BE2C (cell line): ENCODE measurements around the gene DNAJC17.

ENCODE experiments used
- DNase-seq: peaks from one replicate; pipeline ENCODE4 v3.0.0-alpha.2; 2020
- H3K27me3 ChIP-seq: fragments of 250-450 bp; sonication (Bioruptor Pico); 2 replicates; pipeline ENCODE4 v1.5.1; 2020; ENCODE audit warnings: mild to moderate bottlenecking
- H3K36me3 ChIP-seq: fragments of 250-450 bp; sonication (Bioruptor Pico); 2 replicates; pipeline ENCODE4 v1.5.1; 2020; ENCODE audit warnings: mild to moderate bottlenecking
- H3K4me1 ChIP-seq: fragments of 250-450 bp; sonication (Bioruptor Pico); 2 replicates; pipeline ENCODE4 v1.5.1; 2020
- H3K4me3 ChIP-seq: 2 replicates; pipeline ENCODE4 v1.5.1; 2011; ENCODE audit warnings: low read depth, low read length
- H3K9me3 ChIP-seq: fragments of 250-450 bp; sonication (Bioruptor Pico); 2 replicates; pipeline ENCODE4 v1.5.1; 2020
- TF ChIP-seq, protein P1 (sequence below): IDR thresholded peaks from 2 replicates; pipeline ENCODE4 v1.5.1; 2012; ENCODE audit warnings: mild to moderate bottlenecking, low read depth, low read length

The DNAJC17 gene

DNA sequence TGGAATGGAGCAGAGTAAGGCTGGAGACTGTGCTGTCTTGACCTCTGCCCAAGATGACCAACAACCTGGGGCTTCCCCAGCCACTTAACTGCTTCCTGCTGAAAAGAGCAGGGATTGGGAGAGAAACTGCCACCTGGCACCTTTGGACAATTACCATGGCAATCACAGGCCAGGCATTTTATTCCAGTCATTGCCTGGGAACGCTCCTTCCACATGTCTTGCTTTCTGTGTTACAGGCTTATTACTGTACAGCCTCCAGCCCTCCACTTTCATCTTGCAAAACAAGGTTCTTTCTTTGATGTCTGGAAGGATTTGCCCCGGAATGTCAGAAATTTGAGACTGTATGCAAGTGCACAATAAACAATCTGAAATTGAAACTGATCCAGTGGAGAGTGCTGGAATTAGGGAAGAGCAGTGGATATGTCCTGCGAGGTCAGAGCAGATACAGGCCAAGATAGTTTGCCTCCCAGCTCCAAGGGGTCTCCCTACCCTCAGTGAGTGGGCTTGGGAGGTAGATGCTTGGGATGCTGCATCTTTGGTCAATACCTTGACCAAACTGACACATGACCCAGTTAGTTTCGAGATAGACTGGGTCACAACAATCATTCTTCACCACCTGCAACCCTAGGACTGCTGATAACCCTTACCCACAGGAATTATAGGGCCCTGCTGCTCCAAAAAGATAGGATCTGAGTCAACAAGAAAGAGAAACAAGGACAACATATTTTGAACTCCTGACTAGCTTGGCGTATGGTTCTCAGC lies 18.6 kb upstream of the DNAJC17 start:
- Histone ChIP-seq H3K4me1 (no peaks in the 10 kb centered on the region), H3K36me3 (no peaks in the 10 kb centered on the region), H3K27me3 (no peaks in the 10 kb centered on the region), H3K9me3 (no peaks in the 10 kb centered on the region), H3K4me3 (no peak overlapping the region)
- TF ChIP-seq, protein P1, sequence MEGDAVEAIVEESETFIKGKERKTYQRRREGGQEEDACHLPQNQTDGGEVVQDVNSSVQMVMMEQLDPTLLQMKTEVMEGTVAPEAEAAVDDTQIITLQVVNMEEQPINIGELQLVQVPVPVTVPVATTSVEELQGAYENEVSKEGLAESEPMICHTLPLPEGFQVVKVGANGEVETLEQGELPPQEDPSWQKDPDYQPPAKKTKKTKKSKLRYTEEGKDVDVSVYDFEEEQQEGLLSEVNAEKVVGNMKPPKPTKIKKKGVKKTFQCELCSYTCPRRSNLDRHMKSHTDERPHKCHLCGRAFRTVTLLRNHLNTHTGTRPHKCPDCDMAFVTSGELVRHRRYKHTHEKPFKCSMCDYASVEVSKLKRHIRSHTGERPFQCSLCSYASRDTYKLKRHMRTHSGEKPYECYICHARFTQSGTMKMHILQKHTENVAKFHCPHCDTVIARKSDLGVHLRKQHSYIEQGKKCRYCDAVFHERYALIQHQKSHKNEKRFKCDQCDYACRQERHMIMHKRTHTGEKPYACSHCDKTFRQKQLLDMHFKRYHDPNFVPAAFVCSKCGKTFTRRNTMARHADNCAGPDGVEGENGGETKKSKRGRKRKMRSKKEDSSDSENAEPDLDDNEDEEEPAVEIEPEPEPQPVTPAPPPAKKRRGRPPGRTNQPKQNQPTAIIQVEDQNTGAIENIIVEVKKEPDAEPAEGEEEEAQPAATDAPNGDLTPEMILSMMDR, result no peak
- DNase-seq, result no peak

DNA sequence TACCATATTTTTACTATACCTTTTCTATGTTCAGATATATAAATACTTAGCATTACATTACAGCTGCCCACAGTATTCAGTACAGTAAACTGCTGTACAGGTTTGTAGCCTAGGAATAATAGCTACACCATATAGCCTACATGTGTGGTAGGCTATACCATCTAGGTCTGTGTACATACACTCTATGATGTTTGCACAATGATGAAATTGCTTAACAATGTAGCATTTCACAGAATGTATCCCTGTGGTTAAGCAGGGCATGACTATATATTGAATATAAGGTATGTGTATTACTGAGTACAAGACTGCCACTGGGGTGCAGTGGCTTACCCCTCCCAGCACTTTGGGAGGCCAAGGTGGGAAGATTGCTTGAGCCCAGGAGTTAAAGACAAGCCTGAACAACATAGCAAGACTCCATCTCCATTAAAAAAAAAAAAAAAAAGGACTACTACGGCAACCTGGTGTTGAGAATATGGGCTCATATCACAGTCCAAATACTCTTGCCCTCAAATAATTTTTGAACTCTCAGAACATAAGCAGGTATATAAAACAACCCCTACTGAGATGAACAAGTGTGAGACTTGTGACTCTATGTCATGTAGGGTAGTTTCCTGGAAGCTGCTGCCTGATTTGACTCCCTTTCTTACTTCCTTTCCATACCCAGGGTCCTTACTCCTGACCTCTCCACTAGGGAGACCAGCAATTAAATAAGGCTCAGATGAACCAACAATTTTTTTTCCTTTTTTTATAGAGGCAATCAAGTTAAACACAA lies 16.5 kb upstream of the DNAJC17 start:
- DNase-seq, result no peak

DNA sequence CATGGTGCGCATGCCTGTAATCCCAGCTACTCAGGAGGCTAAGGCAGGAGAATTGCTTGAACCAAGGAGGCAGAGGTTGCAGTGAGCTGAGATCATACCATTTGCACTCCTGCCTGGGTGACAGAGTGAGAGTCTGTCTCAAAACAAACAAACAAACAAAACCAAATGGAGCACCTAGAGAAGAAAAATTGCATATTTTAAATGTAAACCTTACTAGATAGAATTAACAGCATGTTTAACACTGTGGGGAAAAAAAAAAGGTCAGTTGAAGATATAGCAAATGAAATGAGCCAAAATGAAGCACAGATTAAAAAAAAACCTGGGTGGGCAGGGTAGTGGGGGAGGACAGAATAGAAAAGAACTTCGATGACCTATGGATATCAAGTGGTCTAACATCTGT lies 13.9 kb upstream of the DNAJC17 start:
- TF ChIP-seq, protein P1, result no peak
- H3K9me3 ChIP-seq, result no peaks in the 10 kb centered on the region
- no peak for DNase-seq
- H3K4me3 ChIP-seq, result no peak overlapping the region
- H3K4me1 ChIP-seq, result no peaks in the 10 kb centered on the region
- H3K27me3 ChIP-seq, result no peaks in the 10 kb centered on the region
- no peaks in the 10 kb centered on the region for H3K36me3 ChIP-seq

More for the DNA sequence above, 16.5 kb upstream of the DNAJC17 start:
- no peaks in the 10 kb centered on the region for H3K4me1 ChIP-seq
- no peaks in the 10 kb centered on the region for H3K9me3 ChIP-seq
- H3K27me3 ChIP-seq, result no peaks in the 10 kb centered on the region
- H3K4me3 ChIP-seq, result no peak overlapping the region
- no peaks in the 10 kb centered on the region for H3K36me3 ChIP-seq
- TF ChIP-seq, protein P1, result no peak

DNA sequence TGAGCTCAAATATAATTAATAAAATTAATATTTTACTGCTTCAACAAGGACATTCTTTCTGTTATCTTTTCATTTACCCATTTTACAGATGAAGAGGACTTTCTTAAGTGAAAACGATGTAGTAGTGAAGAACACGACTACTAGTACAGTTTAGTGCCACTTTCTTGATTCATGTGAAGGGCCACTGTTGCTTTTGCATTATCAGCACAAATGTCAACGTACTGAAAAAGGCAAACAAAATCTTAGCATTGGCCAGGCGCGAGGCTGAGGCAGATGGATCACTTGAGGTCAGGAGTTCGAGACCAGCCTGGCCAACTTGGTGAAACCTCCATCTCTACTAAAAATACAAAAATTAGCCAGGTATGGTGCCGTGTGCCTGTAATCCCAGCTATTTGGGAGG lies 11.8 kb upstream of the DNAJC17 start:
- Histone ChIP-seq H3K4me1 (0 out of 2 replicates have a peak, but pooled peaks cover 5% of the 10 kb centered on the region), H3K36me3 (no peaks in the 10 kb centered on the region), H3K4me3 (no peak overlapping the region), H3K27me3 (no peaks in the 10 kb centered on the region), H3K9me3 (no peaks in the 10 kb centered on the region)
- DNase-seq, result no peak
- TF ChIP-seq, protein P1, result no peak

DNA sequence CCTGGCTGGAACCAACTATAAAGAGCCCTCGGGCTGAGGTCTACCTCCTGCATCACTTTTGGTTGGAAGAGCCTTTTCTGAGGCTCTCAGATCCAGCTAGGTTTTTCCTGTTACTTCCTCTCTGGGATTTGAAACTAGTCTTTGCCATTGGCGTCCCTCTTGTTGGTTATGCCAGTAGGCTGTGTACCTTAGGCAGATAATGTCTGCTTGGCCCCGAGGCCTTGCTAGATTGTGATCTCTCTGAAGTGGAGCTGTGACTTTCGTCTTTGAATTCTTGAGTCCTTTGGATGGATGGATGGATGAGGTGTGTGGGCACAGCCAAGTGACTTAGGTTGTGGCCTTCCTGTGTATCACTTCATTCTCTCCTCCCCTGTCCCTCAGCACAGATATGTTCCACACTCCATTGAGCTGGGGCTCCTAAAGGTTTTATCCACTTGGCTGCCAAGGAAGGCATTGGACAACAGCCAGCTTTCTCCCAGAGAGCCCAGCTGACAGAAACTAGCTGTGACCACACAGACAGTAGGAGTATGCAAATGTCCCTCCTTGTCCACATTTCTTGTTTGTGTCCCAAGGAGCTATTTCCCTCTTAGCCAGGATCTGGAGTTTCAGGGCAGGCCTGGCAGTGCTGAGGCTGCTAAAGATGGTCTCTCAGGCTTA lies 7.9 kb upstream of the DNAJC17 start:
- H3K4me3 ChIP-seq, result no peak overlapping the region
- H3K9me3 ChIP-seq, result no peaks in the 10 kb centered on the region
- no peaks in the 10 kb centered on the region for H3K27me3 ChIP-seq
- H3K4me1 ChIP-seq, result 0 out of 2 replicates have a peak, but pooled peaks cover 5% of the 10 kb centered on the region
- TF ChIP-seq, protein P1, result no peak
- peak; percentile 41 for DNase-seq
- H3K36me3 ChIP-seq, result no peaks in the 10 kb centered on the region
